PC-3 (cell line): Measurements from ENCODE around the gene DIAPH2.

Source experiments
- EZH2 ChIP-seq: fragments of 300-600 bp; sonication (generic); IDR thresholded peaks from one replicate; pipeline ENCODE4 v1.6.1; 2017; ENCODE audit warnings: antibody characterized with exemption, mild to moderate bottlenecking, low read length; ENCODE audit not compliant: unreplicated experiment
- EZH2phosphoT487 ChIP-seq: fragments of 300-600 bp; sonication (generic); IDR thresholded peaks from 2 replicates; pipeline ENCODE4 v1.6.1; 2018; ENCODE audit warnings: mild to moderate bottlenecking, antibody characterized with exemption, low read length, borderline replicate concordance
- TF ChIP-seq, protein P1 (sequence below): fragments of 300-600 bp; sonication (generic); conservative IDR thresholded peaks from 2 replicates; pipeline ENCODE4 v1.5.1; 2017; ENCODE audit warnings: antibody characterized with exemption, low read depth, mild to moderate bottlenecking, low read length

DNA sequence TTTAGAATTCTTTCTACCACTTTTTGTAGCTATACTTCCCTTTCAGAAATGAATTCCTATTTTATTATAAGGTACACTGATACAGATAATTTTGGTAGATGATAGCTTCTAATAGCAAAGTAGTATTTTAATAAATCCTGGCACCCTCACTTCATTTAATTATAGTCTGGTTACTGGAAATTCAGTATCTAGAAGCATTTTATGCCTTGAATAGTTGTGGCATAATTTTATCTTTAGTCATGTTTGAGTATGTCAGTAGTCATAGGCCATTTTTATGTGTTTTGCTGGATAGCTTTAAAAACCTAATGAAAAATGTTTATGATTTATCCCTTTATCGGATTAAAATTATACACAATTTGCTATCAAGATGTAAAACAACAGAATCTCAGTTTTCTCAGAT is 92.3 kb downstream of the DIAPH2 start:
- TF ChIP-seq, protein P1, sequence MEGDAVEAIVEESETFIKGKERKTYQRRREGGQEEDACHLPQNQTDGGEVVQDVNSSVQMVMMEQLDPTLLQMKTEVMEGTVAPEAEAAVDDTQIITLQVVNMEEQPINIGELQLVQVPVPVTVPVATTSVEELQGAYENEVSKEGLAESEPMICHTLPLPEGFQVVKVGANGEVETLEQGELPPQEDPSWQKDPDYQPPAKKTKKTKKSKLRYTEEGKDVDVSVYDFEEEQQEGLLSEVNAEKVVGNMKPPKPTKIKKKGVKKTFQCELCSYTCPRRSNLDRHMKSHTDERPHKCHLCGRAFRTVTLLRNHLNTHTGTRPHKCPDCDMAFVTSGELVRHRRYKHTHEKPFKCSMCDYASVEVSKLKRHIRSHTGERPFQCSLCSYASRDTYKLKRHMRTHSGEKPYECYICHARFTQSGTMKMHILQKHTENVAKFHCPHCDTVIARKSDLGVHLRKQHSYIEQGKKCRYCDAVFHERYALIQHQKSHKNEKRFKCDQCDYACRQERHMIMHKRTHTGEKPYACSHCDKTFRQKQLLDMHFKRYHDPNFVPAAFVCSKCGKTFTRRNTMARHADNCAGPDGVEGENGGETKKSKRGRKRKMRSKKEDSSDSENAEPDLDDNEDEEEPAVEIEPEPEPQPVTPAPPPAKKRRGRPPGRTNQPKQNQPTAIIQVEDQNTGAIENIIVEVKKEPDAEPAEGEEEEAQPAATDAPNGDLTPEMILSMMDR: no peak
- no peak for TF ChIP-seq EZH2
- no peak for TF ChIP-seq EZH2phosphoT487
